Measurements from ENCODE around the gene NCL. TPM values are rescaled to one million over a fixed set of nuclear protein-coding genes. Genes with fewer than 3 reads are reported as not detected.

Gene NCL, protein sequence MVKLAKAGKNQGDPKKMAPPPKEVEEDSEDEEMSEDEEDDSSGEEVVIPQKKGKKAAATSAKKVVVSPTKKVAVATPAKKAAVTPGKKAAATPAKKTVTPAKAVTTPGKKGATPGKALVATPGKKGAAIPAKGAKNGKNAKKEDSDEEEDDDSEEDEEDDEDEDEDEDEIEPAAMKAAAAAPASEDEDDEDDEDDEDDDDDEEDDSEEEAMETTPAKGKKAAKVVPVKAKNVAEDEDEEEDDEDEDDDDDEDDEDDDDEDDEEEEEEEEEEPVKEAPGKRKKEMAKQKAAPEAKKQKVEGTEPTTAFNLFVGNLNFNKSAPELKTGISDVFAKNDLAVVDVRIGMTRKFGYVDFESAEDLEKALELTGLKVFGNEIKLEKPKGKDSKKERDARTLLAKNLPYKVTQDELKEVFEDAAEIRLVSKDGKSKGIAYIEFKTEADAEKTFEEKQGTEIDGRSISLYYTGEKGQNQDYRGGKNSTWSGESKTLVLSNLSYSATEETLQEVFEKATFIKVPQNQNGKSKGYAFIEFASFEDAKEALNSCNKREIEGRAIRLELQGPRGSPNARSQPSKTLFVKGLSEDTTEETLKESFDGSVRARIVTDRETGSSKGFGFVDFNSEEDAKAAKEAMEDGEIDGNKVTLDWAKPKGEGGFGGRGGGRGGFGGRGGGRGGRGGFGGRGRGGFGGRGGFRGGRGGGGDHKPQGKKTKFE
- total RNA-seq (128 TPM), polyA plus RNA-seq (248 TPM)

DNA sequence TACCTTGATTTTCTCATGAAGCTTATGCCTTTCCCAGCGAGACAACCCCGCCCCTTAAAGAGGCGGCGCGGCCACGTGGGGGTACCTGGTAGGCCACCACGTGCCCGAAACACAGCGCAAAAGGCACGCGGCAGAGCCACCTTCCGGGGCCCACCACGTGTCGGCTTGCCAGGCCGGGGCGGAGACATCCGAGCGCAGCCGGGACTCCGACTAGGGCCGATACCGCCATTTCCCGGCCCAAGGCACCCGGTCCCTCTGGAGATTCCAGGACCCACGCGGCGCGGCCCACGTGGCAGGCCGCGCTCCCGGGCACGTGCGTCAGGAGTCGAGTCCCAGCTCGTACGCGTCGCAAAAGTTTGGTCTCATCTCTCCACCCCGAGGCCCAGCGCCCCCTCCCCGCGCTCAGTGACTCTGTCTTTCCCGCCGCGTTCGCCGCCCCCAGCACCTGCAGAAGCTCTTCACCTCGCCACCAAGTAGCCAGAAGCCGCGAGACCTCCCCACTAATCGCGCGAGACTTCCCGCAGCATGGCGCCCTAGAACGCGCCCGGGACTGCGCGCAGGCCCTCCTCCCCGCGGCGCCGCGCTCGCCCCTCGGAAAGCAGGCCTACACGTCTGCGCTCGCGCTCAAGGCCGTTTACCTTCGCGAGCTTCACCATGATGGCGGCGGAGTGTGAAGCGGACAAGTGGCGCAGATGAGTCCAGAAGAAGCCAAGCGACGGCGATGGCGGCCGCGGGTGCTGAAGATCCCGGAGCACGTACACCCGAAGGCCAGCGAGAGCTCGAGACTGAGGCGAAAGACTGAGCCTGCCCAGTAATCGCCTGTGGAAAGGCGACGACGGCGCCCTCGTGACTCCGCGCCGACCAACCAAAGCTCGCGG lies at the start of gene NCL:
TSS of gene NCL (minus strand) at position 787 of the 878 bp plus-strand sequence. CDS start at position 656, 131 bp downstream.
- no peak for DNase-seq (ENCODE audit: extremely low spot score)
- peak within 1 kb of the TSS; percentile 88 for H3K4me3 ChIP-seq (ENCODE audit: low read depth, low read length)
- under 1% methylated on average over 102 of the region's 102 CpGs for WGBS
- H3K4me1 ChIP-seq (ENCODE audit: insufficient read depth): no peaks in the 10 kb centered on the region
- peak within 1 kb of the TSS; percentile 97 for H3K27ac ChIP-seq (ENCODE audit: low read depth)
- peaks cover 9% of the 10 kb centered on the region for H3K36me3 ChIP-seq (ENCODE audit: insufficient read depth)

DNA sequence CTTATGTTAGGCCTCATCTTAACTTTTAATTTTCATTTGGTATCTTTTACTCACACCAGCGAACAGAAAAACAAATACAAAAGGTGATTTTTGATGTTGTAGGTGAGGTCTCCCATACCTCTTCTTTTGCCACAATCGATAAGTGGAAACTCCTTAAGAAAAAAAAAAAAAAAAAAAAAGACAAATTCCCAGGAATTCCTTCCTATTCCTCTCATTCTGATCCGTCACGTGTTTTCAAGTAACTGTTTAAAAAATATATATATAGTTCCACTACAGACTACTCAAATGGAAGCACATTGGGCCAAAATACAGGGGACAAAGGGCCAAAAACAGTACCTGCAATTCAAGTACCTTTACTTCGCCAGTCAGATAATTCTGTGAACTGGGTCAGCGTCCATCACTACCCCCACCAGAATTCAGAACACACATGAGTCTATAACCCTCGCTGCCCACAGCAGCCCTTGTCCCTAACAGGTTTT lies 49.5 kb upstream of the NCL start:
- Histone ChIP-seq H3K4me1 (ENCODE audit: insufficient read depth) (no peaks in the 10 kb centered on the region), H3K4me3 (ENCODE audit: low read depth, low read length) (peak overlapping the region; percentile 54), H3K27ac (ENCODE audit: low read depth) (peak overlapping the region; percentile 70), H3K36me3 (ENCODE audit: insufficient read depth) (no peaks in the 10 kb centered on the region)
- WGBS: 21% methylated on average over 7 of the region's 7 CpGs
- DNase-seq (ENCODE audit: extremely low spot score): no peak

DNA sequence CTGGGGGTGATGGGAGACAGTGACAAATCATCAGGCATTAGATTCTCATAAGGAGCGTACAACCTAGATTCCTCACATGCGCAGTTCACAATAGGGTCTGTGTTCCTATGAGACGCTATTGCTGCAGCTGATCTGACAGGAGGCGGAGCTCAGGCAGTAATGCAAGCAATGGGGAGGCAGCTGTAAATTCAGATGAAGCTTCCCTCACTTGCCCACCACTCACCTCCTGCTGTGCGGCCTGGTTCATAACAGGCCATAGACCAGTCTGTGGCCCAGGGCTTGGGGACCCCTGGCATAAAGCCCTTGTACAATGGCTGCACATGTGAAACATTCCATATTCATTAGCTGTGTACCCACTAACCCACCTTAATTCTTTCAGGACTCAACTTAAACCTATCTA lies 47.9 kb upstream of the NCL start:
- Histone ChIP-seq H3K27ac (ENCODE audit: low read depth) (no peak overlapping the region), H3K4me3 (ENCODE audit: low read depth, low read length) (no peak overlapping the region), H3K4me1 (ENCODE audit: insufficient read depth) (no peaks in the 10 kb centered on the region), H3K36me3 (ENCODE audit: insufficient read depth) (no peaks in the 10 kb centered on the region)
- WGBS: 71% methylated on average over 5 of the region's 5 CpGs
- DNase-seq (ENCODE audit: extremely low spot score): peak; percentile 18

DNA sequence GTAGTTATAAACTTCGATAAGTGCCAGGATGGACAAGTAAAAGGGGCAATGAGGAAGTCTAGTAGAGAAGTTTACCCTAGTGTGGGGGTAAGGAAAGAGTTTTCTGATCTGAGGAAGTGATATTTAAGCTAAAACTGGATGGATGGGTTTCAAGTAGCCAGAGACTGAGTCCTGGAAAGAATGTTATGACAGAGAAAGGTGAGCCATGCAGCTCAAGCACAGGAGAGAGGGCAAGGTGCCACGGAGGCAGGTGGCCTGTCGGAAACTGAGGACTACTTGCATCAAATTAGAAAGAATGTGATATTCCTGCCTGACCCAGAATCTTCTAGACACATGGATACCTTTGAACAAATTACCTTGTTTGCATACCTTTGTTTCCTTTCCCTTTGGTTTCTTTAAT lies 39.5 kb upstream of the NCL start:
- 87% methylated on average over 3 of the region's 3 CpGs for WGBS
- H3K4me3 ChIP-seq (ENCODE audit: low read depth, low read length): no peak overlapping the region
- H3K36me3 ChIP-seq (ENCODE audit: insufficient read depth): peaks cover 2% of the 10 kb centered on the region

DNA sequence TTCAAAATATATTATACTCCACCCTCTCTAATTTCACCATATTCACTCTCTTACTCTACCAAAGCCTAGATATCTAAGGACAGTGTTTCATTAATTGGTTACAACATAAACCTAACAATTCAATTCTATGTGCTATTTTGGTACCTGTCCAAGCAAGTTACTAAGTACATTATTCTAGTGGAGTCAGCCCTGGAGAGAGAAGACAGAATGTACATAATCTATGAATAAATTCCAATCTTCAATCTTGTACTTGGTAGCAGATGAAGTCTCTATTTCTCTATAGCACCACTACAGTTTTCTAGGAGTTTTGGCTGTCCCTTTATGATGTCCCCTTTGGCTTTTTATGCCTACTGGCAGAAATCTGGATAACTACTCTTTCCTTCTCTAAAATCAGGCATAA lies 38.3 kb upstream of the NCL start:
- Histone ChIP-seq H3K36me3 (ENCODE audit: insufficient read depth) (peaks cover 2% of the 10 kb centered on the region), H3K27ac (ENCODE audit: low read depth) (no peak overlapping the region), H3K4me1 (ENCODE audit: insufficient read depth) (no peaks in the 10 kb centered on the region), H3K4me3 (ENCODE audit: low read depth, low read length) (no peak overlapping the region)
- no peak for DNase-seq (ENCODE audit: extremely low spot score)

More for the DNA sequence above, 39.5 kb upstream of the NCL start:
- Histone ChIP-seq H3K27ac (ENCODE audit: low read depth) (no peak overlapping the region), H3K4me1 (ENCODE audit: insufficient read depth) (no peaks in the 10 kb centered on the region)
- DNase-seq (ENCODE audit: extremely low spot score): no peak

DNA sequence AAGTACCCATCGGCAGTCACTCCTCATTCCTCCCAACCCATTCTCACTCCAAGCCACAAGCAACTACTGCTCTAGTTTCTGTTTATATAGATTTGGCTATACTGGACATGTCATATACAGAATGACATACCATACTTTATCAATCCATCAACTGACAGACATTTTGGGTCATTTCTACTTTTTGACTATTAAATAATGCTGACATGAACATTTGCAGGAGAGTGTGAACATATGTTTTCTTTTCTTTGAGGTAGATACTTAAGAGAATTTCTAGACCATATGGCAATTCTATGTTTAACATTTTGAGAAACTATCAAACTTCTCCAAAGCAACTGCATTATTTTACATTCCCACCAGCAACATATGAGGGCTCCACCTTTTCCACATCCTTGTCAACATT lies 33.4 kb upstream of the NCL start:
- no peak for DNase-seq (ENCODE audit: extremely low spot score)
- WGBS: 87% methylated on average over 1 of the region's 1 CpG
- Histone ChIP-seq H3K27ac (ENCODE audit: low read depth) (no peak overlapping the region), H3K4me3 (ENCODE audit: low read depth, low read length) (no peak overlapping the region), H3K36me3 (ENCODE audit: insufficient read depth) (no peaks in the 10 kb centered on the region), H3K4me1 (ENCODE audit: insufficient read depth) (no peaks in the 10 kb centered on the region)

DNA sequence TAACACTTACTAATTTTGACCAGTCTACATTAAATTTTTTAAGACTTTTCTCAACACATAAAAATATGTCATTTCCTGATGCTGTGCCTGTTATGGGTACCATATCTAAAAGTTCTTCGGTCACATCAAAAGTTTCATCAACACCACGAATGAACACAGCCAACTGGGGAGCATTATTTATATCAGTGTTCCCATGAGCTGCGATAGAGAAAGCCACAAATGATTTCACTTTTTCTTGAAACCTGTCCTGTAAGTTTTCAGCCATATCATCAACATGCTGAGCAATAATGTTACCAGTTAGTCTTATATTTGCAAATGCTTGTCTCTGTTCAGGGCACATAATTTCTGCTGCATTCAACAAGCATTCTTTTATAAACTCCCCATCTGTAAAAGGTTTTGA lies 30.4 kb upstream of the NCL start:
- Histone ChIP-seq H3K4me1 (ENCODE audit: insufficient read depth) (no peaks in the 10 kb centered on the region), H3K4me3 (ENCODE audit: low read depth, low read length) (no peak overlapping the region), H3K36me3 (ENCODE audit: insufficient read depth) (no peaks in the 10 kb centered on the region), H3K27ac (ENCODE audit: low read depth) (no peak overlapping the region)
- WGBS: 77% methylated on average over 3 of the region's 3 CpGs
- no peak for DNase-seq (ENCODE audit: extremely low spot score)

DNA sequence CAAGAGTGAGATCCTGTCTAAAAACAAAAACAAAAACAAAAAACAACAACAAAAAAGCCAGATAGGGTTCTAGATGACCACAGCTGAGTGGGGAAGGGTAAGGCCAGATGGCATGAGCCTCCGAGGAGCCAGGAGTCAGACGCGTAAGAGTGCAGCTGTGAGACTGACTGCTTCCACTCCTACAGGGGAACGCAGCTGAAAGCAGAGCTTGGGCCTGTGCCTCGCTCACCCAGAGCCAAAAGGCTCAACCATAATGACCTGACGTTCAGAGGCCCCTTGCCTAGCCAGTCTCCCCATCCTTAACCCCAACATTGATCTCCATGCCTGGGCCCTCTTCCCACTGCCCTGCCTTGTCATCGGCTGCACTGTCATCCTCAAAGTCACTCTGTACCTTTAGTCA lies 26.5 kb upstream of the NCL start:
- no peak for DNase-seq (ENCODE audit: extremely low spot score)
- H3K4me1 ChIP-seq (ENCODE audit: insufficient read depth): no peaks in the 10 kb centered on the region
- no peak overlapping the region for H3K27ac ChIP-seq (ENCODE audit: low read depth)
- no peaks in the 10 kb centered on the region for H3K36me3 ChIP-seq (ENCODE audit: insufficient read depth)
- H3K4me3 ChIP-seq (ENCODE audit: low read depth, low read length): no peak overlapping the region
- 91% methylated on average over 7 of the region's 7 CpGs for WGBS

DNA sequence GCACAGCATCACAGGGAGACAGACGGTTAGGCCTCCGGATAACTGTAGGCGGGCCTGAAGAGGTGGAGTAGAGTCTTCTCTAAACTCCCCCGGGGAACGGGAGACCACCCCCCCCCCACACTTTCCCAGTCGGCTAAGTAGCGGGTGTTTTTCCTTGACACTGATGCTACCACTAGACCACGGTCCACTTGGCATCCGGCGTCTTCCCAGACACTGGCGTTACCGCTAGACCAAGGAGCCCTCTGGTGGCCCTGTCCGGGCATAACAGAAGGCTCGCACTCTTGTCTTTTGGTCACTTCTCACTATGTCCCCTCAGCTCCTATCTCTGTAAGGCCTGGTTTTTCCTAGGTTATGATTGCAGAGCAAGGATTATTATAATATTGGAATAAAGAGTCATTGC lies 25.7 kb upstream of the NCL start:
- H3K4me3 ChIP-seq (ENCODE audit: low read depth, low read length): no peak overlapping the region
- 92% methylated on average over 14 of the region's 14 CpGs for WGBS
- H3K4me1 ChIP-seq (ENCODE audit: insufficient read depth): no peaks in the 10 kb centered on the region
- DNase-seq (ENCODE audit: extremely low spot score): no peak
- H3K36me3 ChIP-seq (ENCODE audit: insufficient read depth): no peaks in the 10 kb centered on the region
- no peak overlapping the region for H3K27ac ChIP-seq (ENCODE audit: low read depth)

DNA sequence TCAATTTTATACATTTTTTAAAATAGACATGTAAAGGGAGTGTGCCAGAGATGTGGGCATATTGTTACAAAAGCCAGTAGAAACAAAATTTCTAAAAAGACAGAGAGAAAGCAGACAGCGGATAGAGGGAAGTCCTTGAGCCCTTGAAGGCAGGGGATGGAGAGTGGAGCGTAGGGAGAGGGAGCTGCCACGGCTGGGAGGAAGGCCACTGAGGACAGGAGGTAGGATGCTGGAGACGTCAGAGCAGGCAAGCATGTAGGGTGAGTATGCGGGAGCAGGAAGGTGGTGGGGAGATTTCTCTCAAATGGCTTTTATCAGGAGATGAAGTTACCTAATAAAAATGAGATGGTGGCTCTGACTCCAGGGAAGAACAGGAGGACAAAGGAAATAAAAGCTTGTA lies 24.0 kb upstream of the NCL start:
- Histone ChIP-seq H3K27ac (ENCODE audit: low read depth) (no peak overlapping the region), H3K36me3 (ENCODE audit: insufficient read depth) (no peaks in the 10 kb centered on the region), H3K4me3 (ENCODE audit: low read depth, low read length) (no peak overlapping the region), H3K4me1 (ENCODE audit: insufficient read depth) (no peaks in the 10 kb centered on the region)
- WGBS: 79% methylated on average over 5 of the region's 5 CpGs
- no peak for DNase-seq (ENCODE audit: extremely low spot score)

DNA sequence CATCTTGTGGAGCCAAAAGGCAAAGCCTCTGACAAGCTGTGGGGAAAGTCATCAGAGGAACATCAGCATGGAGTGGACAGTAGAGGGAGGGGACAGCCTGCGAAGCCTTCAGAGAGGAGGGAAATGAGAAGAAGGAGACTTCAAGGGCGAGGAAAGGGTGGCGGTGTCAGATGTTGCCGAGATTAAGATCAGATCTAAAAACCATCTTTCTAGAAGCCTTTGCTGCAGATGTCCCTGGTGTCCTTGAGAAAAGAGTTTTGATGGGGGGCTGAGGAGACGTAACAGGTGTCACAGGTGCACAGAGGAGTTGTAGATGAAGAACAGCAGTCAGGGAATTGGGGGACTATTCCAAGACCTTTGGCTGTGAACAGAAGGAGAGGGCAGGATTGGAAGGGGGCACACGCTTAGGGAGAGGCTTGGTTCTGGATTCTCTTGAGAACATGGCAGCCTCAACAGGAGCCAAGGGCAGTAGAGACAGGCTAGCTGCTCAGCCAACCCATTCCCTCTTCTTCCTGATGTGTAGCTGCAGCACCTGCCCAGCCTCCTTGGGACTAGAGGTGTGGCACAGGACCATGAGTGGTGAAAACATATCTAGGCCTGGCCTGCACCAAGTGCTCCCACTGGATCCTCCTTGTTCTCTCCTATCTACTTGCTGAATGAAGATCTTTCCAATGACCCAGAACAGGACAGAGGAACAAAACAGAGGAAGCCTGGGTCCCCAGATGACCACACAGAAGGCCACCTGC lies 22.7 kb upstream of the NCL start:
- 90% methylated on average over 6 of the region's 6 CpGs for WGBS

DNA sequence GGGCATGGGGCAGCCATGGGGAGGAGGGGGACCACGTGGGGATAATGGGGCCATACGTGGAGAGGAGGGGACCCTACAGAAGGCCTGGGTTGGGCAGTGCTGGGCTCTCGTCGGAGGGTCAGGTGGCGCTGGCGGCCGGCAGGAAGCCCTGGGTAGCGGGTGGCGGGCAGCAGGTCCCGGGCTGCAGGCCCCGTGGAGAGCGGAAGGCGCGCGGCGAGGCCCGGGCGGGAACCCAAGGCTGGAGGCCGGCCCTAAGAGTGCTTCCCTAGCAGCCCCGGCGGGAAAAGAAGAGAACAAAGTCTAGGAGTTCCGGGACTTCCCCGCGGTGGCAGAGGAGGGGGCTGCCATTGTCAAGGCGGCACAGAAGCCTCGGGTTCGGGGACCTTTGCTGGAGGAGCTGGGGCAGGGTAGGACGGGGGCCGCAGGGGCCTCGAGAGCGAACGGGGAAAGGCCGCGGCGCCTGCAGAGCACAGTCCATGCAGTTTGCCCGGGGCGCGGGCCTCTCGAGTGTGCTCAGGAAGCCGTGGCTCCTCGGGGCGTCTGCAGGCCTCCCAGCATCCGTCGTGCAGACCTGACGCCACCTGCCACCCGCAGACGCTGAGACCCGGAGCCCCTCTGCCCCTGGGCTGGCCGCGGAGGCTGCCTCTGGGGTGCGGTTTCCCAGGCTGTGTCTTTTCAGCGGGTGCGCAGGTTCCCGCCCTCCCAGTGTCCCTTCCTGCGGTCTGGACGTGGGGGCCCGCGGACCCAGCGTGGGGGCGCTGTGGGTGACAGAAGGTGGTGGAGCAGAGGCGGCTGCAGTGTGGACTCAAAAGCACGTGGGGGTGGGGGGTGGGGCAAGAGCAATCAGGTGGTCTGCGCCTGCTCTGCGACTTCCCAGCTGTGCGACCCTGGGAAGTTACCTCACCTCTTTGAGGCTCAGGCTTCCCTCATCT lies 19.4 kb upstream of the NCL start:
- Histone ChIP-seq H3K4me3 (ENCODE audit: low read depth, low read length) (peak overlapping the region; percentile 57), H3K36me3 (ENCODE audit: insufficient read depth) (no peaks in the 10 kb centered on the region), H3K4me1 (ENCODE audit: insufficient read depth) (no peaks in the 10 kb centered on the region), H3K27ac (ENCODE audit: low read depth) (peak overlapping the region; percentile 73)
- WGBS: 60% methylated on average over 65 of the region's 65 CpGs
- no peak for DNase-seq (ENCODE audit: extremely low spot score)

More for the DNA sequence above, 22.7 kb upstream of the NCL start:
- no peak for DNase-seq (ENCODE audit: extremely low spot score)
- H3K27ac ChIP-seq (ENCODE audit: low read depth): no peak overlapping the region
- H3K4me3 ChIP-seq (ENCODE audit: low read depth, low read length): no peak overlapping the region
- no peaks in the 10 kb centered on the region for H3K36me3 ChIP-seq (ENCODE audit: insufficient read depth)
- no peaks in the 10 kb centered on the region for H3K4me1 ChIP-seq (ENCODE audit: insufficient read depth)

Data from urinary bladder (tissue), 4 donors.